K562 (cell line): ENCODE measurements around the gene HS3ST3B1.

Experiments
- BHLHE40 ChIP-seq: IDR thresholded peaks from 2 replicates; pipeline ENCODE4 v1.6.1; 2011; ENCODE audit warnings: low read length, improper control_type of control experiment
- BRCA1 ChIP-seq, 2 experiments: fragments of 450-650 bp in 1 of 2; sonication (generic) in 1 of 2; formaldehyde crosslinking in 1 of 2; IDR thresholded peaks; 2 replicates each; pipeline versions ENCODE4 v1.5.0 to v1.6.1; 2017 to 2020; ENCODE audit warnings: mild to moderate bottlenecking in 1 of 2, missing genetic modification reagents in 1 of 2
- CBFB ChIP-seq: sonication (generic); formaldehyde crosslinking; IDR thresholded peaks from 2 replicates; pipeline ENCODE4 v1.4.0; 2020; ENCODE audit warnings: mild to moderate bottlenecking, missing genetic modification reagents
- CREB1 ChIP-seq, 2 experiments: sonication (generic) in 1 of 2; formaldehyde crosslinking in 1 of 2; IDR thresholded peaks; 2 replicates each; pipeline versions ENCODE4 v1.6.1 to v1.8.0; 2012 to 2022; ENCODE audit warnings: inconsistent platforms in 1 of 2, mild to moderate bottlenecking in 1 of 2, missing genetic modification reagents in 1 of 2, moderate library complexity in 1 of 2
- EP300 ChIP-seq: IDR thresholded peaks from 2 replicates; pipeline ENCODE4 v1.6.1; 2012; ENCODE audit warnings: low read length, improper control_type of control experiment
- GABPB1 ChIP-seq: sonication (generic); formaldehyde crosslinking; IDR thresholded peaks from 2 replicates; pipeline ENCODE4 v1.8.0; 2022; ENCODE audit warnings: mild to moderate bottlenecking, missing genetic modification reagents
- MXI1 ChIP-seq: IDR thresholded peaks from 2 replicates; pipeline ENCODE4 v1.6.1; 2011; ENCODE audit warnings: low read depth, mild to moderate bottlenecking, improper control_type of control experiment, low read length
- NR3C1 ChIP-seq: sonication (generic); formaldehyde crosslinking; IDR thresholded peaks from 2 replicates; pipeline ENCODE4 v1.8.1; 2022; ENCODE audit warnings: missing genetic modification reagents
- RFX5 ChIP-seq: IDR thresholded peaks from 2 replicates; pipeline ENCODE4 v1.6.1; 2011; ENCODE audit warnings: low read depth, mild to moderate bottlenecking, improper control_type of control experiment, low read length
- TARDBP ChIP-seq: fragments of 450-650 bp; IDR thresholded peaks from 2 replicates; pipeline ENCODE4 v1.6.1; 2016
- ZNF311 ChIP-seq: fragments of 250-450 bp; sonication (Bioruptor Pico); IDR thresholded peaks from 2 replicates; pipeline ENCODE4 v1.4.0; 2020; ENCODE audit warnings: mild to moderate bottlenecking, moderate library complexity

GRCh38 chr17:14295676-14296075 is 5.2 kb upstream of the HS3ST3B1 start:
- TF ChIP-seq TARDBP: no peak
- no peak for TF ChIP-seq EP300
- no peak for TF ChIP-seq GABPB1 (CRISPR knock-in tag)
- no peak for TF ChIP-seq MXI1
- TF ChIP-seq BHLHE40: no peak
- TF ChIP-seq CBFB (CRISPR knock-in tag): no peak
- no peak for TF ChIP-seq BRCA1 (IDR thresholded peaks at IDR 0.05)
- TF ChIP-seq BRCA1 (CRISPR knock-in tag; IDR thresholded peaks at IDR 0.05): no peak
- TF ChIP-seq ZNF311 (CRISPR knock-in tag): no peak
- TF ChIP-seq NR3C1 (CRISPR knock-in tag): no peak
- TF ChIP-seq RFX5: no peak
- no peak for TF ChIP-seq CREB1 (IDR thresholded peaks at IDR 0.05)
- TF ChIP-seq CREB1 (CRISPR knock-in tag; IDR thresholded peaks at IDR 0.05): no peak
